ENCODE data around the gene C1orf53.

The C1orf53 gene

GRCh38 chr1:197907846-197908616 is 5.6 kb downstream of the C1orf53 start:
- no peak for FAIRE-seq

GRCh38 chr1:197908716-197909220 is 6.3 kb downstream of the C1orf53 start:
- no peak for DNase-seq (ENCODE audit: low spot score)
- FAIRE-seq = no peak

More at GRCh38 chr1:197907846-197908616, 5.6 kb downstream of the C1orf53 start:
- DNase-seq (ENCODE audit: low spot score) = no peak

GRCh38 chr1:197909384-197909783 is 7.0 kb downstream of the C1orf53 start:
- FAIRE-seq = no peak
- DNase-seq (ENCODE audit: low spot score) = no peak

- no peak for DNase-seq (ENCODE audit: low spot score)
- no peak for FAIRE-seq
Measured at GRCh38 chr1:197910120-197910991, 7.9 kb downstream of the C1orf53 start.

DNA sequence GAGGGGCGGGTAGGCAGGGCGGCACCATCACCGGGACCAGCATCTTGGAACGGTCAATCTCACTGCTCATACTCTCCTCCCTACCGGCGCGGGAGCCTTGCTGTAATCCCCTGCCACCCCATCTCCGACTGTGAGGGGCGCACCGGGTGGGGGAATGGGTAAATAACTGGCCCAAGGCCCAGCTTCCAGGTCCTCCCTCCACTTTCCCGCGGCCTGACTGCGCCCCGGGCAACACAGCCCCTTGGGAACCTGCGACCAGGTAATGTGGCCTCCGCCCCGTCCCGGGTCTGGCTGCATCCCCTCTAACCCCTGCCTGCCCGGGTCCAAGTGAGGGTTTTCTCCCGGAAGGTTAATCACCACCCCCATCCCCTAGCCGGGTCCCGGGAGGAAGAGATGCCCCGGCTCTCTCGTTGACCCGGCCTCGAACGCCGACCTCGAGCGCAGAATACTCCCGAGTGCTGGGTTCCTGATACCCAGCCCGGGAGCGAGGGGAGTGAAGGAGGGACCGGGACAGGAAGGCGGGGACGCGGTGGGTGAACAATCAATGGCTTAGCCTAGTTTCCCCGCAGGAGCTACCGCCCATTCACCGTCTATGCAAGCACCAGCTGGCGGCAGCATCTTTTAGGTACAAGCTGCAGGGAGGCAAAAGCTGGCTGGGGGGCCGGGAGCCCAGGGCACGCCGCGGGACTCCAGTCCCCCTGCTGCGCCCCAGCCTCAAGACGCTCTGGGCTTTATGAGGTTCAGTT is 8.9 kb downstream of the C1orf53 start:
- DNase-seq (ENCODE audit: low spot score) = no peak
- no peak for FAIRE-seq

- DNase-seq (ENCODE audit: low spot score) (no peak), FAIRE-seq (no peak)
Measured at GRCh38 chr1:197911857-197912696, 9.6 kb downstream of the C1orf53 start.

- DNase-seq (ENCODE audit: low spot score) (no peak), FAIRE-seq (no peak)
Measured at GRCh38 chr1:197912739-197913494, 10.5 kb downstream of the C1orf53 start.

- DNase-seq (ENCODE audit: low spot score) (no peak), FAIRE-seq (no peak)
Measured at GRCh38 chr1:197913495-197914276, 11.3 kb downstream of the C1orf53 start.

DNA sequence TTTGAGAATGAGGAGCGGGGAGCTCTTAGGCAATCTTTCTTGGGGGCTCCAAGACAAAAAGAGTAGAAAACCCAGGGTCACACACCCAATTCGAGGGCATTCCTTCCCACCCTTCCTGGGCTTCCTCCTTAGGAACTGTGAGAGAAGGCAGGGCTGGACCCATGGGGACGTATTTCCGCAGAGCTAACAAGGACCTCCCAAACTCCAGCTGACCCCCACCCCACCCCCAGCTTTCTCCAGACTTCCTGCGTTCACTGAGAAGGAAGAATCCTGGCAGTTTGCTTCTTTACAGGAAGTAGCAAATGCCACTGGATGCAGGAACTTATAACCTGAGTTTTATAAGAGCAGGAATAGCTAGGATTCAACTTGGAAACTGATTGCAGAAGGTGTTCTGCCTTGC is 12.1 kb downstream of the C1orf53 start:
- FAIRE-seq (no peak), DNase-seq (ENCODE audit: low spot score) (no peak)

- FAIRE-seq (no peak), DNase-seq (ENCODE audit: low spot score) (no peak)
Measured at GRCh38 chr1:197915260-197915861, 12.9 kb downstream of the C1orf53 start.

- DNase-seq (ENCODE audit: low spot score) (peak; percentile 51), FAIRE-seq (peak; percentile 27)
Measured at GRCh38 chr1:197915862-197916499, 13.6 kb downstream of the C1orf53 start.

- FAIRE-seq = no peak
Measured at GRCh38 chr1:197916500-197916983, 14.1 kb downstream of the C1orf53 start.

GRCh38 chr1:197917805-197918651 is 15.6 kb downstream of the C1orf53 start:
- DNase-seq (ENCODE audit: low spot score) = no peak
- FAIRE-seq = no peak

More at GRCh38 chr1:197916500-197916983, 14.1 kb downstream of the C1orf53 start:
- DNase-seq (ENCODE audit: low spot score) = no peak

GRCh38 chr1:197918807-197919345 is 16.4 kb downstream of the C1orf53 start:
- FAIRE-seq (no peak), DNase-seq (ENCODE audit: low spot score) (no peak)

DNA sequence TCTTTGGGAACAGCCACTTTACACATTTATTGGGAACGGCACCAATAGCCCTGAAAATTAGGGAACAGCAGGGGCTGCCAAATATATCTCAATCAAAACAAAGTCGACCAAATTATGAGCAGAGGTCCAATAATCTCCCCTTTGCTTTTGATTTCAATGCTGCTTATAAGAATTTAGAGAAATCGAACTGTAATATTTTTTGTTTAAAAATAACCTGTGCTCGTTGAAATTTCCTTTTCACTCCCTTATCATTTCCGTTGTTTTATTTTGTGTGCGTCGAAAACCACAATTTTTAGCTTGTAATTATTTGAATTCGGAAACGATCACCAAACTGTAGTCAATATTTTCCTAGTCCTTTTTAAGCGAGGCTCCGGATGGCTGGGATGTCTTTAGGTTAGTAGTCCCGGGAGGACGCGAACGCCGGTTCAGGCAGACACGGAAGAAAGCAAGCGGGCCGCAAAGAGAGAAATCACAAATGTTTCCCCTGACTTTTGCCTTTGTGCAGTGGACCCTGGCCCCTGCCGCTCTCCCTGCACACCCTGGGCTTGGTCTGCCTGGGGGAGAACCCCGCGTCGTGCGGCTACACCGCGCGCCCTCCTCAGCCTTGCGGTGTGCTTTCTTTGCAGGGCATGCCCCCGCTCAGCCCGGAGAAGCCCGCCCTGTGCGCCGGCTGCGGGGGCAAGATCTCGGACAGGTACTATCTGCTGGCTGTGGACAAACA is 17.1 kb downstream of the C1orf53 start:
- no peak for FAIRE-seq
- no peak for DNase-seq (ENCODE audit: low spot score)

DNA sequence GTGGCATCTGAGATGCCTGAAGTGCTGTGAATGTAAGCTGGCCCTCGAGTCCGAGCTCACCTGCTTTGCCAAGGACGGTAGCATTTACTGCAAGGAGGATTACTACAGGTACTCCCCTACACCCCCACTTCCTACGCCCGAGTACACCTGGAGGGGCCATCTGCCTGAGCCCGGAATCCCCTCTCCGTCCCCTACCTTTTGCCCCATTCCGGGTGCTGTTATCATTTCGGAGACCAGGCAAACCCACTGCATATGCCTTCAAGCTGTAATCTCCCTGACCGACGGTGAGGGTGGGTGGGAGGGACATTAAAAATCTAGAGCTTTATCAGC is 17.6 kb downstream of the C1orf53 start:
- no peak for FAIRE-seq

More for the DNA sequence above, 17.6 kb downstream of the C1orf53 start:
- no peak for DNase-seq (ENCODE audit: low spot score)
